ENCODE results near the gene RXRG. TPM values are rescaled to one million over a fixed set of nuclear protein-coding genes. Genes with fewer than 3 reads are reported as not detected.
A peak's percentile ranks its signal among the peaks of the same experiment; 100 is the strongest.

RXRG gene
- polyA plus RNA-seq, 6 donors from 2014 or later: not detected

DNA sequence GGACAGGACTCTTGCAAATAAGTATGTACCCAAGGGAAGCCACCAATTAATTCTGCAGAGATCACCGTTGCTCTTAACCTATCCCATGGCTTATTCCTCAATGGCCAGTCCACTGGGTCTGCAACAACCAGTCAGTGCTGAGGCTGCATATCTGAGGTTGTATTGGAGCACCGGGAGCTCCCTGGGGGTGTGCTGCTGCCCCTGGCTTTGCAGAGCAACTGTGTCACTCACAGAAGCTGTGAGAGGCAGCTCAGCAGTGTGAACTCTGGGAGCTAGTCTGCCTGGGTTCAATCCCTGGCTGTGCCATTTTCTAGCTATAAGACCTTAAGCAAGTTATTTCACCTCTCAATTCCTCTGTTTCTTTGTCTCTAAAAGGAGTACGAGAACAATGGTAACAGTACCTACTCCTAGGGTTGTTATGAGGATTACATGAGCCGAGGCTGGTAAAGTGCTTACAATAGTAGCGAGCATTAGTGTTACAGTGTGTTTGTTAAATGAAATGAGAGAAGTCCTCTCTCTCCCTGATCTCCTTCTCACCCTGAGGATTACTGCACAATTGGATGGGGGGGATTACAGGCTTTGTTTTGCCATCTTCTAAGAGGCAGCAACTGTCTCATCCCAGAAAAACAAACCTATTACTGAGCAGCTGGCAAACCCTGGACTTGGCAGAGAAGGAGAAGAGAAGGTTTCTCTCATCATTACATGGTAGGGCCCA is 3.6 kb downstream of the RXRG start:
- no peaks in the 10 kb centered on the region for H3K4me1 Mint-ChIP-seq
- H3K9me3 Mint-ChIP-seq: no peaks in the 10 kb centered on the region
- H3K4me3 Mint-ChIP-seq: no peak overlapping the region
- ATAC-seq (ENCODE audit: low read depth in 2 of 2): no peak
- H3K27ac Mint-ChIP-seq: no peak overlapping the region
- DNase-seq: no peak
- peaks cover 31 to 49% (median 46%) of the 10 kb centered on the region in 3 donors for H3K27me3 Mint-ChIP-seq
- no peaks in the 10 kb centered on the region for H3K36me3 Mint-ChIP-seq

DNA sequence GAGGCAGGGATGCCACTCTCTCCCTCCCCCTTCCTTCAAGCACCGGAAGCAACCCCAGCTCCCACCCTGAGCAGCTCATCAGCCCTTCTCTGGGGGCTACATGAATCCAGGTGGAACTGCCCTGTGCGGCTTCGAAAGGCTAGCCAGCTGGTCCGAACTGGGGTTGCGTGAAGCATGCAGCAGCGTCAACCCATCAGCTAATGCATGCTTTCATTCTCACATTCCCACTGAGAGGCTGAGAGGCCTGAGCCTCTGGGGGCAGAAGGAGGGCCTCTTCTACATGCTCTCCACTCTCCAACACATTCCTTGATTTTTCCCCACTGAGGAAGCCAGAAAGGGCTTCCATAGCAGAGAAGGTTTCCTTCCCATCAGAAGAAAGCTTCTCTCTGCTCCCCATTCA is 5.6 kb downstream of the RXRG start:
- Mint-ChIP-seq H3K36me3 (no peaks in the 10 kb centered on the region), H3K4me3 (no peak overlapping the region), H3K9me3 (no peaks in the 10 kb centered on the region), H3K27ac (no peak overlapping the region), H3K27me3 (peaks cover 34 to 57% (median 43%) of the 10 kb centered on the region in 3 donors), H3K4me1 (no peaks in the 10 kb centered on the region)
- DNase-seq (no peak), ATAC-seq (ENCODE audit: low read depth in 2 of 2) (no peak)

DNA sequence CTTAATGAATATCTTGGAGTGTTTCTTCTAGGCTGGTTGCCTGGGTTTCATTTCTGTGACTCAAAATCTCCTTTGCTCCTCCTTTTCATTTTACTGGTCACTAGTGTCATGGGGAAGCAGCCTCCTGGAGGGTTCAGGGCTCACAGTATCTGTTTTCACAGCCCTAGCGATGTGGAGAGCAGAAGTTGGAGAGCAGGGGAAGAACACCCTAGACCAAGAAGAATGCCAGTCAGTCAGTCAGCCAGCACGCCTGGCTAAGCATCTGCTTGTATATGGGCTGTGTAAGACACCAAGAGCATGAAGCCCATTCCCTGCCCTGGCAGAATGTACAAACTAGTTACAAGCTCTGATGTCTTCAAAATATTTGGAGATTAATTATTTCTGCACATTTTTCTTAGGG is 7.9 kb downstream of the RXRG start:
- H3K36me3 Mint-ChIP-seq: no peaks in the 10 kb centered on the region
- ATAC-seq (ENCODE audit: low read depth in 2 of 2): no peak
- no peak overlapping the region for H3K4me3 Mint-ChIP-seq
- DNase-seq: no peak
- no peaks in the 10 kb centered on the region for H3K9me3 Mint-ChIP-seq
- no peaks in the 10 kb centered on the region for H3K4me1 Mint-ChIP-seq
- peaks cover 33 to 49% (median 34%) of the 10 kb centered on the region in 3 donors for H3K27me3 Mint-ChIP-seq
- H3K27ac Mint-ChIP-seq: no peak overlapping the region

DNA sequence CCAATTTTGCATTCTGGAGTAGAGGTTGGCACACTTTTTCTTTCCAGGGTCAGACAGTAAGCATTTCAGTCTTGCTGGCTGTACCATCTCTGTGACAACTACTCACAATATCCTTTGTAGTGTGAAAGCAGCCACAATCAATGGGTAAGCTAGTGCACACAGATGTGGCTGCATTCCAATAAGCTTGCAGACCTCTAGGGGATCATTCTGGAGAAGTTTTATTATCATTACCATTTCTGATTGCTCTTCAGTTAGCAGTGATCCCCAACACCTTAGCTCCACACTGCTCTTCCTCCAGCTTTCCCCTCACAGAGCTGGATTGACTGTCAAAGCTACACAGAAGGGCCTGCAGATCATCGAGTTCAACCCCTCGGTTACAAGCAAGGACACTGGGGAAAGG is 9.1 kb downstream of the RXRG start:
- Mint-ChIP-seq H3K27me3 (peaks cover 36 to 49% (median 37%) of the 10 kb centered on the region in 3 donors), H3K36me3 (no peaks in the 10 kb centered on the region), H3K4me3 (no peak overlapping the region), H3K27ac (no peak overlapping the region), H3K4me1 (no peaks in the 10 kb centered on the region), H3K9me3 (no peaks in the 10 kb centered on the region)
- DNase-seq (no peak), ATAC-seq (ENCODE audit: low read depth in 2 of 2) (no peak)

DNA sequence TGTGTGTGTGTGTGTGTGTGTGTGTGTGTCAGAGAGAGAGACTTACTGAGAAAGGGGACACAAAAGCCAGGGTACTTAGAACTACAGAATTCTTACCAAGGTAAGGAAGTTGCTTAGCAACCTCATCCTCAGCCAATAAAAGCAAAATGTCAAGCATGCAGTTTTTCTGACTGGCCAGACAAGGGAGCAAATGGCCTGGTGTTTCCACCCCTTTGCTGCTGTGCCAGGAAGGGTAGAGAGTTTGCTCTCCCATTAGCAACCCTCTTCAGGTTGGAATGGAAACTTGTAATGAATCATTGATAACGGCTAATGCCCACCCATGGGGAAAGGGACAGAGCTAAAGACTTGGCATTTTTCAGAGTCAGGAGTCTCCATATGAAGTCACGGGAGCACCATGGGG is 10.6 kb downstream of the RXRG start:
- no peaks in the 10 kb centered on the region for H3K36me3 Mint-ChIP-seq
- H3K4me1 Mint-ChIP-seq: no peaks in the 10 kb centered on the region
- no peak overlapping the region for H3K4me3 Mint-ChIP-seq
- H3K27ac Mint-ChIP-seq: peak overlapping the region in 1 of 6 donors; percentile 33
- no peaks in the 10 kb centered on the region for H3K9me3 Mint-ChIP-seq
- DNase-seq (no peak), ATAC-seq (ENCODE audit: low read depth in 2 of 2) (no peak)
- peaks cover 32 to 50% (median 33%) of the 10 kb centered on the region in 3 donors for H3K27me3 Mint-ChIP-seq

DNA sequence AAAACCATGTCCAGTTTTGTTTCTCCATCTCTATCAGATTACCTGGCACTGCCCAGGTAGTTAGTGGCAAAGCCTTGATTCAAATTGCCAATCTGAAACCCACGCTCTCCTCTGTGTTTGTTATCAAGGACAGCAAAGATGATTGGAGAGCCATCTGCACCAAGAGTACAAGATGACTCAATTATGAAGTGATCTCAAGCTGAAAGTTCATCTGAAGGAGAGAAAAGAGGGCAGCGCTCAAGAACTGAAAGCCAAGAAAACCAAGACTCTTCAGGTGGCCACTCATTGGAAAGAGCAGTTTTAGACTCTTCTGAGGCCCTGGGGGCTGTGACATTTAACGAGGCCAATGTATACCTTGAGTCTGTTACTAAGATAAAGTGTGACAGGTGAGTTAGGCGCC is 13.8 kb downstream of the RXRG start:
- no peak for ATAC-seq (ENCODE audit: low read depth in 2 of 2)
- no peak for DNase-seq
- Mint-ChIP-seq H3K4me3 (no peak overlapping the region), H3K27me3 (peaks cover 22 to 59% (median 31%) of the 10 kb centered on the region in 3 donors), H3K36me3 (no peaks in the 10 kb centered on the region), H3K4me1 (no peaks in the 10 kb centered on the region), H3K27ac (no peak overlapping the region), H3K9me3 (peaks cover 0 to 4% (median 0%) of the 10 kb centered on the region in 7 donors)

DNA sequence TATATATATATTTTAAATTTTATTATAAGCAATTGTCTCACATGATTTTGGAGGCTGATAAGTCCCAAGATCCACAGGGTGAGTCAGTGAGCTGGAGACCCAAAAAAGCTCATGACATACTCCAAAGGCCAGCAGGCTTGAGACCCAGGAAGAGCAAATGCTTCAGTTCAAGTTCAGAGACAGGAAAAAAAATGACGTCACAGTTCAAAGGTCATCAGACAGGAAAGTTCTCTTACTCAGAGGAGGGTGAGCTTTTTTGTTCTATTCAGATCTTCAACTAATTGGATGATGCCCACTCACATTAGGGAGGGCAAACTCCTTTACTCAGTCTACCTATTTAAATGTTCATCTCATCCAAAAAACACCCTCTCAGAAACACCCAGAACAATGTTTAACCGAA is 18.2 kb downstream of the RXRG start:
- Mint-ChIP-seq H3K27ac (no peak overlapping the region), H3K4me1 (peaks cover 7 to 10% (median 10%) of the 10 kb centered on the region in 3 donors), H3K27me3 (peaks cover 25 to 65% (median 47%) of the 10 kb centered on the region in 3 donors), H3K36me3 (no peaks in the 10 kb centered on the region), H3K4me3 (no peak overlapping the region), H3K9me3 (peaks cover 0 to 4% (median 0%) of the 10 kb centered on the region in 7 donors)
- no peak for ATAC-seq (ENCODE audit: low read depth in 2 of 2)
- DNase-seq: no peak

DNA sequence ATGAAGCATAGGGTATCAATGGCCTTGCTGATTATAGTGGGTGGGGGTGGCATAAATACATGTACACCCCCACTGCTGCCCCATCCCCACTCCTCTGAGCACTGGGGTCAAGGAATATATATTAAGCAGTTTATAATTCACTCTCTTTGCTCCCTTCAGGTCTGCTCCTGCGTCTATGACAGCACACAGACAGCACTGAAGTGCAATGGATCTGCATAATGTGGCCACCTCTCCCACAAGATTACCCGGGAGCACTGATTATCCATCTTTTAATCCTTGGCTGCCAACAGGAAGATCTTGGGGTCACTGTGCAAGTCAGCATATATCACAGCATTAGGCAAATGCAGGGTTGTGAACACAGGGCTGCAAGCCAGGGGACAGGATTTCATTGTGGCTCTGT is 19.3 kb downstream of the RXRG start:
- Mint-ChIP-seq H3K27ac (no peak overlapping the region), H3K36me3 (no peaks in the 10 kb centered on the region), H3K9me3 (peaks cover 0 to 4% (median 0%) of the 10 kb centered on the region in 7 donors), H3K4me1 (peaks cover 7 to 10% (median 10%) of the 10 kb centered on the region in 3 donors), H3K4me3 (peak overlapping the region in 1 of 8 donors; percentile 40), H3K27me3 (peaks cover 18 to 63% (median 46%) of the 10 kb centered on the region in 3 donors)
- no peak for ATAC-seq (ENCODE audit: low read depth in 2 of 2)
- no peak for DNase-seq

DNA sequence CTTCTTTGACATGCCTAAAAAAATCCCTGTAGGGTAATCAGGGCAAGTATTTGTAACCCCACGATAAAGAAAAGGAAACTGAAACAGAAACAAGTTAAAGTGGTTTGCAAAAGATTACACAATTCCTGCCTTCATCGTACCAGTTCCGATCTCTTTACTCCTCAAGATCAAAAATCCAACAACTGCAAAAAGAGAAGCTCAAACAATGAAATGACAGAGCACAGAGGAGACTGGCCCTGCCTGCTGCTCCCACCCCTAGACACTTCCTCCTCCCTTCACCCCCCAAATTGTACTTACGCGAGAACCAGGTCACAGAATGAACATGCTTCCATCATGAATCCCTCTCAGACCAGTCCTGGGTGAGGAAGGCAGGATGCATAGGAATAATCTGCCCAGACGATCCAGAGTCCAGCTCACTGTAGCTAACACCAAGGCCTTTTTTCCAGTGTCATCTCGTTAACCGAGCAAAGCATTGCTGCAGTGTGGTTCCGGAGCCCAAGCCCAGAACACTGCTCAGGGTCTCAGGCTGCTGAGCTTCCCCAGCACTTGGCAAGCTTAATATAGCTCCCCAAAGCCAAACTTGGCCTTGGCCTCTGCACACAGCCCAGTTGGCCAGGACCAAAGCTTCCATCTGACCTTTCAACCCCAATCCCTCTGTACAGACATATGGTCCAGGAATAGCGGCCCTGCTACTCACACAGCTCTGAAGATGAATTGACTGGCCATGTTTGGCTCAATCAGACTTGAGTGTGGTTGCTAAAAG is 20.3 kb downstream of the RXRG start:
- Mint-ChIP-seq H3K27me3 (peaks cover 19 to 62% (median 48%) of the 10 kb centered on the region in 3 donors), H3K36me3 (no peaks in the 10 kb centered on the region), H3K4me3 (peak overlapping the region in 5 of 8 donors; percentile 4 to 87 (median 47)), H3K4me1 (peaks cover 7 to 10% (median 10%) of the 10 kb centered on the region in 3 donors), H3K9me3 (peaks cover 0 to 4% (median 0%) of the 10 kb centered on the region in 7 donors), H3K27ac (peak overlapping the region in 1 of 6 donors; percentile 29)
- DNase-seq (no peak), ATAC-seq (ENCODE audit: low read depth in 2 of 2) (no peak)

DNA sequence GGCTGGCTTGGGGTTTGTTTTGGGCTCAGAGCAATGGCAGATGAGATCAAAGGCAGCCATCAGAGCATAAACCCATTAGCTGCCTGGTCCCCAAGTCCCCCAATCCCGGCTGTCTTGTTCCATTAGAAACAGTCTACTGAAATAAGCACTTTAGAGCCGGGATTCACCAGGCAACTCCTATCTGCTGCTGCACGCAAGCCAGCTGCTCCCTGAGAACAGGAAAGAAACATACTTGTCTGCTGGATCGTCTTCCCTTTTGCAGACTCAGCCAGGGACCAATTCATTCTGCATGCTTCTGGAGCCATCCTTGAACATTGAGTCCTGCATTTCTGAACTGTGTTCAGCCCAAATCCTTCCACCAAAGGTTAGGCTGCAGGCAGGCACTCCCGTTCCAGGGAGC is 21.8 kb downstream of the RXRG start:
- H3K4me1 Mint-ChIP-seq: peaks cover 7 to 10% (median 10%) of the 10 kb centered on the region in 3 donors

DNA sequence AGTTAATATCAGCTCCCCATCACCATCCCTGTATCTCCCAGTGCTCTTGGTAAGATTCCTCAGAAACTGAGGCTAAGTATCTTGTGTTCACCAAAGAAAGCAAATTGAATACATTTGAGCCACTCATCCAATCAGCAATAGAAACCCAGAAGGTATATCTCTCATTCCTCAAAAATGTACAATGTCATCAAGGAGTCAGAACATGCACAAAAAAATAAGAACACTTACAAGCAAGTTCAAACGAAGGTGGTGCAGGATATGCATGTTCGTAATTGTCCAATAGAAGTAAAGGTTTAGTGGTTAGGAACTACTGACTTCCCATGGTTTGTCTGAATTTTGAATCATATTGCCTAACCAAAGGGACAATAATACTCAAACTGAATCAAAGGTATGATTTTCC is 24.3 kb downstream of the RXRG start:
- ATAC-seq (ENCODE audit: low read depth in 2 of 2) (no peak), DNase-seq (no peak)
- H3K27ac Mint-ChIP-seq: no peak overlapping the region
- H3K27me3 Mint-ChIP-seq: peaks cover 27 to 50% (median 42%) of the 10 kb centered on the region in 3 donors
- H3K36me3 Mint-ChIP-seq: no peaks in the 10 kb centered on the region
- H3K4me3 Mint-ChIP-seq: no peak overlapping the region
- H3K4me1 Mint-ChIP-seq: peaks cover 7 to 10% (median 10%) of the 10 kb centered on the region in 3 donors
- H3K9me3 Mint-ChIP-seq: no peaks in the 10 kb centered on the region

More for the DNA sequence above, 21.8 kb downstream of the RXRG start:
- peaks cover 16 to 54% (median 41%) of the 10 kb centered on the region in 3 donors for H3K27me3 Mint-ChIP-seq
- H3K27ac Mint-ChIP-seq: no peak overlapping the region
- H3K4me3 Mint-ChIP-seq: no peak overlapping the region
- H3K9me3 Mint-ChIP-seq: peaks cover 0 to 4% (median 0%) of the 10 kb centered on the region in 7 donors
- H3K36me3 Mint-ChIP-seq: no peaks in the 10 kb centered on the region
- ATAC-seq (ENCODE audit: low read depth in 2 of 2): no peak
- DNase-seq: no peak

DNA sequence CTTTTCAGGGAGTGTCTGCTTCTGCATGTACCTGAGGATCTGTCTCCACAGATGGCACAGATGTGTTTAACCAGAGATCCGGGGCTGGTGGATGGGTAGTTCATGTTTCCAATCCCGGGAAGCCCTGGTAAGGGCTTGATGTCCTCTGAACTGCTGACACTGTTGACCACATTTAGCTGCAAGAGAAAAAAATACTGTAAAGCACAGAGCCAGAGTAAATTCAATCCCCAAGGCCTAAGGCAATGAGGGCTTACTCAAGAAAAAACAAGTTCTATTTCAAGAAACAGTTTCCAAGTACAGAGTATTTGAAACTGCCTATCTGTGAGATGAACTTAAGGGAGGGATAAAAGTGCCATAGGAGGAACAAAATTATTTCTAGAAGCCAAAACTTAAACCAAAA is 25.1 kb downstream of the RXRG start:
- H3K9me3 Mint-ChIP-seq: no peaks in the 10 kb centered on the region
- H3K27me3 Mint-ChIP-seq: peaks cover 33 to 51% (median 42%) of the 10 kb centered on the region in 3 donors
- no peak for DNase-seq
- H3K4me3 Mint-ChIP-seq: no peak overlapping the region
- ATAC-seq (ENCODE audit: low read depth in 2 of 2): no peak
- no peak overlapping the region for H3K27ac Mint-ChIP-seq
- peaks cover 6 to 9% (median 7%) of the 10 kb centered on the region in 3 donors for H3K4me1 Mint-ChIP-seq
- H3K36me3 Mint-ChIP-seq: no peaks in the 10 kb centered on the region

DNA sequence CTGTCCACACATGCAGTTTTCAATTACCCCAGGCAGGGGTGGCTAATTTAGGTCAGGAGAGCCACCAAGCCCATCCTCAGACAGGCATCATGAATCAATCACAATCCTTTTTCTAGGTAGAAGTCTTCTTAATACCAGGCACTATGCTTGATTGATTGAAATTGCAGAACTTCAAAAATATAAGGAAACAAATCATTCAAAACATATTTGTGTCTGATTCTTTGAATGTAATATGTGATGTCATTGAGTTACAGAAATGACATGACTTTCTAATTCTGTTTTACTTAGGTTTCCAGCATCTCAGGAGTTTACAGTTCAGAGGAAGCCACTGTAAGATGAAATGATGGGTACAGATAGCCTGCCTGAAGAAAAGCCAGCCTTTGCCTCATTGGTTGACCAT is 26.7 kb downstream of the RXRG start:
- H3K4me1 Mint-ChIP-seq: no peaks in the 10 kb centered on the region
- no peak overlapping the region for H3K27ac Mint-ChIP-seq
- H3K4me3 Mint-ChIP-seq: no peak overlapping the region
- peaks cover 34 to 63% (median 48%) of the 10 kb centered on the region in 3 donors for H3K27me3 Mint-ChIP-seq
- H3K9me3 Mint-ChIP-seq: no peaks in the 10 kb centered on the region
- ATAC-seq (ENCODE audit: low read depth in 2 of 2) (no peak), DNase-seq (no peak)
- H3K36me3 Mint-ChIP-seq: no peaks in the 10 kb centered on the region

DNA sequence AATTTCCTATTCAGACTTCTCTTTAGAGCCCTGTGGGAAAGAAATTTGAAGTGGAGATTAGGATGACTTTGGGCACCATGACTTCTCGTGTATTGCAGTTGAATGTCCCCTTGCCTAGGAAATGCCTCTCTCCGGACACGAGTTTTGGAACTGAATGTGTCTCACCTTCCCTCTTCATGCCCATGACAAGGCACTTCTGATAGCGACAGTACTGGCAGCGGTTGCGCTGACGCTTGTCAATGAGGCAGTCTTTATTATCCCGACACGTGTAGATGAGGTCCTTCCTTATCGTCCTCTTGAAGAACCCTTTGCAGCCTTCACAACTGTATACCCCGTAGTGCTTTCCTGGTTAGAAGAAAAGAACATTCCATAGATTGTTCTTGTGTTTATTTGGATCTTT is 28.1 kb downstream of the RXRG start:
- no peak for ATAC-seq (ENCODE audit: low read depth in 2 of 2)
- DNase-seq: no peak
- H3K36me3 Mint-ChIP-seq: no peaks in the 10 kb centered on the region
- no peak overlapping the region for H3K27ac Mint-ChIP-seq
- no peak overlapping the region for H3K4me3 Mint-ChIP-seq
- no peaks in the 10 kb centered on the region for H3K9me3 Mint-ChIP-seq
- no peaks in the 10 kb centered on the region for H3K4me1 Mint-ChIP-seq
- H3K27me3 Mint-ChIP-seq: peaks cover 29 to 56% (median 42%) of the 10 kb centered on the region in 3 donors
